HepG2 (cell line): ENCODE measurements around the gene AGPAT3.

Experiments
- FOSL2 ChIP-seq: sonication (generic); formaldehyde crosslinking; IDR thresholded peaks from 2 replicates; pipeline ENCODE4 v1.4.0; 2020; ENCODE audit warnings: missing genetic modification reagents
- HBP1 ChIP-seq: IDR thresholded peaks from 2 replicates; pipeline ENCODE4 v1.6.1; 2016; ENCODE audit warnings: low read depth, control low read depth
- HIVEP1 ChIP-seq: sonication (generic); formaldehyde crosslinking; IDR thresholded peaks from 2 replicates; pipeline ENCODE4 v1.4.0; 2020; ENCODE audit warnings: mild to moderate bottlenecking, missing genetic modification reagents
- RAD21 ChIP-seq: fragments of 450-650 bp; formaldehyde crosslinking; IDR thresholded peaks from 2 replicates; pipeline ENCODE4 v1.5.0; 2020; ENCODE audit warnings: mild to moderate bottlenecking
- REST ChIP-seq, 2 experiments: IDR thresholded peaks; 2 replicates each; pipeline ENCODE4 v1.6.1; 2011 to 2012; ENCODE audit warnings: low read length in 2 of 2, borderline replicate concordance in 1 of 2, low read depth in 1 of 2, mild to moderate bottlenecking in 1 of 2, moderate library complexity in 1 of 2
- ZNF160 ChIP-seq: sonication (generic); formaldehyde crosslinking; IDR thresholded peaks from 2 replicates; pipeline ENCODE4 v1.8.0; 2022; ENCODE audit warnings: mild to moderate bottlenecking, inconsistent platforms, missing genetic modification reagents
- ZNF513 ChIP-seq: sonication (generic); formaldehyde crosslinking; conservative IDR thresholded peaks from 2 replicates; pipeline ENCODE4 v1.5.0; 2020; ENCODE audit warnings: missing genetic modification reagents

GRCh38 chr21:44013380-44014088, 148.5 kb downstream of the AGPAT3 start:
- TF ChIP-seq HBP1 (no peak), REST (IDR thresholded peaks at IDR 0.05; ENCODE audit: borderline replicate concordance in 1 of 2, low read depth in 1 of 2, low read length in 2 of 2) (no peak), RAD21 (no peak), ZNF513 (no peak), ZNF160 (CRISPR knock-in tag) (no peak), FOSL2 (no peak), HIVEP1 (CRISPR knock-in tag) (no peak)
